GM21423 (cell line): ENCODE measurements around the gene USH1C.

Source experiments
- ATAC-seq: cut with Tn5 transposase; IDR thresholded peaks from one replicate; pipeline ENCODE4 v1.9.1; 2021; ENCODE audit warnings: mild to moderate bottlenecking, moderate library complexity; ENCODE audit not compliant: unreplicated experiment

The USH1C gene

DNA sequence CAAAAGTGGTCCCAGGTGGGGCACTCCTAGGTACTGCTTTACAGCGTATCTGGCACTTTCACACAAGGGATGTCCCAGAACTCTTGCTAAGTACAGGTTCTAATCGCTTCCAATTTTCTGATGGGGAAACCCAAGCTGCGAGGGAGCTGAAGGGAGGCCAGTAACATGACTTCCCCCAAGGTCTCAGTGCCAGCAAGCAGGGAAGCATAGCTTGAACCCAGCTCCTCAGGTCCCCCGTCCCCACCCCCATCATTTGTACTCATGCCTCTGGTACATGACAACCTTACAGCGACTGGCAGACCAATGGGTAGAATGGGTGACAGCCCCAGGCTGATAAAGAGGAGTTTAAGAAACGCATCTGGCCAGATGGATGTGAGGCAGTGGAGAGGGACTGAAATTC is 66.9 kb downstream of the USH1C start:
- ATAC-seq: no peak

DNA sequence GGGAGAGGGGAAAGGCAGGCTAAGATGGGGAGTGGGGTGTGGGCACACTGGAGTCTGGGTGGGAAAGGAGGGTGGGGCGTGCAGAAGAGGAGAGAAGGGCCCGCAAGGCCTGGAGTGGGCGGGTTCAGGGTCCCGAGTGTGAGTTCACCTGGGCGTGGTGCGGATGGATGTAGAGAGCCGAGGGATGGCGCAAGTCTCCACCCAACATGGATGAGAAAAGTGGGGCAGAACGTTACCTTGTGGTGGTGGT is 67.2 kb downstream of the USH1C start:
- ATAC-seq: no peak

DNA sequence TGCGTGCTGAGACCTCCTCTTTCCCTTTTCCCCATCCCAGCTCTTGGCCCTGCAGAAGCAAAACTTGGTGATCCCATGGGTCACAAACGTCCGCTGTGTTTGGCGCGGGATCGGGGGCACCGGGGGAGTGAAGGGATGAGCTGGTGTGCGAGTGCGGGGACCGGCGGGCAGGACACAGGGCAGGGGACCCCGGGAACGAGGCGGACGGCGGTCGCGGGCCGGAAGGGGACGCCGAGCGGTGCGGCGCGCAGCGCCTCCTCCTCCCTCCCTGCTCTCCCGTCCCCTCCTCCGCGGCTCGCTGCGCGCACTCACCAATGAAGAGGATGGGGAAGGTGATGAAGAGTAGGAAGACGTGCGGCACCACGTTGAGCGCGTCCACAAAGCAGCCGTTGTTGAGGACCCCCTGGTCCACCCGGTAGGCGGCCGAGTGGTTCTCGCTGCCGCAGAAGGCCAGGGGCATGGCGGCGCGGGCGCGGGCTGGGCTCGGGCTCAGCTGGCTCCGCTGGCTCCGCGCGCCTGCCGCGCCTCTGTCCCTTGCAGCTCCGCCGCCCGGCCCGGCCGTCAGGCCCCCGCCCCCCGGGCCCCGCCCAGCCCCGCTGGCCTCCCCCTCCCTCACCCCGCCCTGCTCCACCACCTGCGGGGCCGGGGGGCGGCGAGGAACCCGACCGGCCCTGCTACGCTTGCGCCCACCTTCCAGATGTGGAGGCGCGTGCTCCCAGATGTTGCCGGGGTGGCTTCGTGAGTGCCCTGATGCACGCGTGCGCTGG is 67.7 kb downstream of the USH1C start, which contains the start of gene ABCC8:
Gene ABCC8, minus strand, starts transcription at position 529 of the 767 bp plus-strand sequence. Its CDS starts 69 bp downstream, at position 460.
- ATAC-seq: no peak

DNA sequence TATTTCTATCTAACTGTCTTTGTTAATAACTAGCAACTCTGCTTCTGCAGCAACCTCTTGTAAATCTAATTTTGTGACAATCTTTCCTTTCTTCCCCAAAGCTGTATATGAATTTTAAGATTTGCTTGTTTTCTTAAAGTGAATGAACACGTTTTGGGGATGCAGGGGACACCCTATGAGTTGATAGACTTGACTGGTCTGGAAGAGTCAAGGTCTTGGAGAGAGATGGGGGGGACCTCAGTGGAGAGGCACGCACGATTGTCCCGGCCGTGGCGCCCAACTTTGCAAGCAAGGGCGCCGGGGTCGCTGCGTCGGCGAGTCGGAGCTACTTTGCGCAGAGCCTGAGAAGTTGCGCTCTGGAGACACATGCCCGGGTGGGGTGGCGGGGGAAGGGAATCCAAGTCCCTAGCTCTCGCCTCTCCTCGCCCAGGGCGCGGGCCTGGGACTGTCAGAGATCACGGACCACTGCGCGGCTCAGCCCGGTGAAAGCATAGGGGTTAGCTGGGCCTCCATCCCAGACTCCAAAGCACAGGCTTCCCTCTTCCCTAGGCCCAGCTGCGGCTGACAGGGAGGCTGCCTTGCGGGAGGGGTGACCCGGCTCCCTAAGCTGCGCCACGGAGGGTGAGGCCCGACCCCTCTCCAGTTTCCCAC is 68.4 kb downstream of the USH1C start:
- no peak for ATAC-seq

DNA sequence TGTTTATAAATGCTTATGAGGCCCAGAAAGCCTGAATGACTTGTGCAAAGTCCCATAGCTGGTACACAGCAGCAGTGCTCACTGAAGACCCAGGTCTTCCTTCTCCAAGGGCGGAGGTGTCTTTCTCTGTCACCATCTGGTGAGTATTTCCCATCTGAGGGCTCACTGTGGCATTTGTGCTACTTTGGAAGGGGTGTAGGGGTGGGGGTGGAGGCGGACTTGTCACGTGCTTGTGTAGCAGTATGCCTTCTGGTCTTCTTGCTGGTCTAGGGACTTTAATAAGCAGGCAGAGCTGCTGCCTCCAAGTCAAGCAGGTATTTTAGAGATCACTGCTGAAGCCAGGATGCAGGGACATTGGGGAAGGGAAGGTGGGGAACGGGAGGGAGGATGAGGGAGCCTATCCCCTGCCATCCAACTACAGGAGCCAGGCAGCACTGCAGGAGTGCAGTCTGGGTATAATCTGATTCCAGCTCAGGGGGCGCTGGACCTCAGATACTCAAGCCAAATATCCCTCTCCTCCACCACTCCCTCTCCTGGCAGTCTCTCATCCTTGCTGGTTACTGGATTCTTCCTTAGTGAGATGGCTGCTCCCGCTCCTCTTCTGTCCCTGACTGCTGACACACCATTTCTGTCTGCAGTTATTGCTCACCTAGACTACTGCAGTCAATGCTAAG is 71.0 kb downstream of the USH1C start:
- ATAC-seq: no peak

DNA sequence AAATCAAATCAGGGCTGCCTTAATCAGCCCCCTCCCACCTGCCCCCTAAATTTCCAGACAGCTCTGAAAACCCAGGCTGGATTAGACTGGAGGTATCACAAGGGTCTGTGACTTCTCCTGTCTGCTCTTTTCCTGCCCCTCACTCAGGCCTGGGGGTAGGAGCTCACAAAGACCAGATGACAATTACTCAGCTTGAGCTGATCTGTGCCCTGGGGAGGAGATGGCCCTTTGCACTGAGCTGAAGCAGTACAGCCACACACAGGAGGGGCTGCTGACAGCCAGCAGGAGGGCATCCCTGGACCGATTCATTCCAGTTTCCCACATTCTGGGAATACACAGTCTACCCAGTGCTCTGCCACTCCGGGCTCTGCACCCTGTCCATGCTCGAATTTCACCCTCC is 71.7 kb downstream of the USH1C start:
- ATAC-seq: no peak

DNA sequence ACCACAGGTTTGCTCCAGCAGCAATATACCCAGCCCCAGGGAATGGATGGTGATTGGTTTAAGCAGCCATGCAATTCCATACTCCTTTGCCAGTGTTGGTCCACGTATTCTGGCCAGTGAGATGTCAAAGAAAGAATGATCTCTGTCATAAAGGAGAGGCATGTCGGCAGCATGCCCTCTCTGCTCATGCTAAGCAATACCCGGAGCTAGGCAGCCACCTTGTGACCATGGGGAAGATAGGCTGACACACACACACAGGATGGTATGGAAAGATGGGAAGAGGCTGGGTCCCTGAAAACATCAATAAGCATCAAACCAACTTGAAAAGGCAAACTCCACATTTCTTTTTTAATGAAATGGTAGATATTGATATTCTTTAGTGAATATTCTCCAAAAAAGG is 72.7 kb downstream of the USH1C start:
- no peak for ATAC-seq

DNA sequence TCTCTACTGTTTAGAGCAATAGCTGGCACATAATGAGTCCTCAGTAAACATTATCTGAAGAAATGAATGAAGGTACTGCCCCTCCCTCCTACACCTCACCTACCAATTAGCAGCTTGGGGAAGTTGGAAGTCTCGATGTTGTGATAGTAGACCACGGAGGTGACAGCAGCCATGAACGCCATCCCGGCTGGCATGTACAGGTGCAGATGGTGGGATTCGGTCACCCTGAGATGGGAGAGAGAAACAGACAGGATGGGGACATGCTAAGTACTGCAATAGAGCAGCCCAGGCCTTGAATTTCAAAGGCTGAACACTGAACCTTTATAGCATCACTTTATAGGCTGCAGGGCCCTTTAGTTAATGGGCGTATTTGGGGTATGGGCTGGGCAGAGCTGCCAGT is 74.2 kb downstream of the USH1C start:
- ATAC-seq: no peak

DNA sequence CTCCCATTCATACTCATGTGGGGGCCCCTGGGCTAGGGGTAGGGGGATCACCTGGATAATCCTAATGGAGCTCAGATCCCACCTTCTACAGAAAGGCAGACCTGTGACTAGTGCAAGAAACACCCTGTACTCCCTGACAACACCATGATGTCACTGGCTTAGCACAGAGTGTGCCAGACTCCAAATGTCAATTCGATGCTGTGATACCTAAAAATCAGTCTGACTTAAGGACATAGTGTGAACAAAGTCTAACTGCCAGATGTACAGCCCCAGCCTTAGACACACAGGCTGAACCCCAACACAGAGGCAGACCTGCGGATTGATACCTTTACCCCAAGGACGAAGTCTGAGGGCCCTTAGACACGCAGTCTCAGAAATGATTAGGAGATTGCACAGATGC is 76.1 kb downstream of the USH1C start:
- ATAC-seq: no peak

DNA sequence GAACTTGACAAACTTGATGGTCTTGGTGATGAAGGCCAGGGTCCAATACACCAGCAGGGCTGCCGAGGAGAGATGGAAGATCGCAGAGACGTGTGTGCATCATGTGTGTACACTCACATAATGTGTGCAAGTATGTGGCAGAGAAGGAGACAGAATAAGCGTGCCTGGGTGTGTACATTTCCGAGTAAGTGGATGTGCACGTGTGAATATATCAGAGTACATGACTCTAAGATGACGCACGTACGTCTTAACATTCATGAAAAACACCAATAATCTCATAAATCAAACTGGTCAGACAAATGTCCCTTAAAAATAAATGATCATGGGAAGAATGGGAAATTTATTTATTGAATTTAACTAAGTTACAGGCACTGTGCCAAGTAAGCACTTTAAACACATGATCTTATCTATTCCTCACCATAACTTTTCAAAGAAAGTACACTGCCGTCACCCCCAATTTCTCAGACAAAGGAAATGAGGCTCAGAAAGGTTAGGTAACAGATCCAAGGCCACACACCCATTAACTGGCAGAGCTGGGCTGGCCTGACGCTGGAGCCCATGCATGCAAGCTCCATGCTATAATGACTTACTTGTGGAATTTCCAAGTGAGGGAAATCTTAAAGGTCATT is 80.6 kb downstream of the USH1C start:
- no peak for ATAC-seq

DNA sequence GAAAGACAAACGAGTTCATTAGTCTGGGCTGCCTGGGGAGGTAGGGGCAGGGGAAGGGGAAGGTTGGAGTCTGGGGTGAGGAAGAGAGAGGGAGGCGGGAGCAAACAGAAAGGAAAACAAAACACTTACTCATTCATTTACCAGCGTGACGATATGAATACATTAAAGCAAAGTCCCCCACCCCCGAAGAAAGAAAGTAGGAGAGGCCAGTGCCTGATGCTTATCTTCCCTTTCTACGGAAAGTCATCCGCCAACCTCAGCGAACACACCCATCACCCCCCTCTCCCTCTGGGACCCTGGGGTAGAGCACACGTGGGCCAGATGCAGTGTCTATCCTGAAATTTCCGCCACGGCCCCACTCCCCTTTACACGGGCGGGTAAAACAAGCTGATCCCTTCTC is 81.3 kb downstream of the USH1C start:
- no peak for ATAC-seq

DNA sequence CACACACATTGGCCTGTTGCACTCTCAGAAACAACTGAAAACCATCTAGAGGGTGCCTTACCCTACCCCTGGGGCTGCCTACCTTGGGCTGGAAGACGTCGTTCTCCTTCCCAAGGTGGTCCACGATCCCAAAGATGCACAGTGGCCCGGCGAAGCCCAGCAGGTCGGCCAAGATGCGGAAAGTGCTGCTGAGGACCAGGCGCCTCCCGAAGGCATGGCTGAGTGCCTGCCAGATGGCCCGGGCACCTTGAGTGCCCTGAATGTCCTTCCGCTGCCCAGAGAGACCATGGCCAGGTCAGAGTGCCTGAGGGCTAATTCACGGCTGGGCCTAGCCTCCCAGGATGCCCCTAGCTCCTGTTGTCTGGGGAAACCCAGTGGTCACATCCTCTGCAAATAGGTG is 83.8 kb downstream of the USH1C start:
- ATAC-seq: no peak

DNA sequence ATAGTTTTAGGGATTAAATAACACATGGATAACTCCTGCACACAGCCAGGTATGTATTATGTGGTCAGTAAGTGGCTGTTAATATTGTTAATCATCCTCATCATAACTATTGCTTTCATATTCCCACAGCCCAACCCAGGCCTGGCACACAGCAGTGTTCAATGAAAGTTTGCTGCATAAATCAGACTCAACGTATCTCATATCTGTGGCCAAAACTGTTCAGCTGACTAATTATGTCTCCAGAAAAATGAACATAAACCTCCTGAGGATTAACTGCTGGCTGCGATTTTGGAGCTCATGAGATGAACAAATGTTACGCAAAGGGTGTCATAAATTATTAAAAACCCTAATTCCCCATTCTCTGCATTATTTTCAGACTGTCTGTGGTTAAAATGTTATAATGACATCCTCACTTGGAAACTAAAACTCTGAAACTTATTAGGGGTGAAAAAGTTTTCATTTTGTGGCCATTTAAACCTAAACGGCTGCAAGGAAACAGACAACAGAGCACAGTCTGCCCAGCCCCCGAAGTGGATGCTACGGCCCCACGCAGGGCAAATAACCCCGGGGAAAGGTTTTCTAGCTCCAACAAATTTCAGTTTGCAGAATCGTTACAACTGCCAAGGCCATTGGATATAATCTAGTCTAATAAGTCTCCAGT is 84.8 kb downstream of the USH1C start:
- ATAC-seq: no peak

DNA sequence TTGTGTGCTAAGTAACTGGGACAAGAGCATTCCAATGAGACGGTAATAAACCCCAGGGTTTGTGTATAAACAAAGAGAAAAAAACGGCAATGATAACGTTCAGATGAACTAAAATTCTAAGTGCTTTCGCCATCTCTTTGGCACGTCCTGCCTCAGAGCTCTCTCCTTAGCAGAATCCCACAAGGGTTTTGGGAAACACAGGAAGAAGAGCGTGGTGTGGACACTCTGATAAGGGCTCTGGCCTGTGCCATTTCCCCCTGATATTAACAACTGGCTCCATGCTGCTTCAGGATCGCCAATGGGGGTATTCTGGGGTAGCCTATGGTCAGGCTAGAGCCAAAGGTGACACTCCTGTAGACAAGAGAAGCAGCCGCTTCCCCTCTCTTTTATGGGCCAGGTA is 85.9 kb downstream of the USH1C start:
- ATAC-seq: no peak

DNA sequence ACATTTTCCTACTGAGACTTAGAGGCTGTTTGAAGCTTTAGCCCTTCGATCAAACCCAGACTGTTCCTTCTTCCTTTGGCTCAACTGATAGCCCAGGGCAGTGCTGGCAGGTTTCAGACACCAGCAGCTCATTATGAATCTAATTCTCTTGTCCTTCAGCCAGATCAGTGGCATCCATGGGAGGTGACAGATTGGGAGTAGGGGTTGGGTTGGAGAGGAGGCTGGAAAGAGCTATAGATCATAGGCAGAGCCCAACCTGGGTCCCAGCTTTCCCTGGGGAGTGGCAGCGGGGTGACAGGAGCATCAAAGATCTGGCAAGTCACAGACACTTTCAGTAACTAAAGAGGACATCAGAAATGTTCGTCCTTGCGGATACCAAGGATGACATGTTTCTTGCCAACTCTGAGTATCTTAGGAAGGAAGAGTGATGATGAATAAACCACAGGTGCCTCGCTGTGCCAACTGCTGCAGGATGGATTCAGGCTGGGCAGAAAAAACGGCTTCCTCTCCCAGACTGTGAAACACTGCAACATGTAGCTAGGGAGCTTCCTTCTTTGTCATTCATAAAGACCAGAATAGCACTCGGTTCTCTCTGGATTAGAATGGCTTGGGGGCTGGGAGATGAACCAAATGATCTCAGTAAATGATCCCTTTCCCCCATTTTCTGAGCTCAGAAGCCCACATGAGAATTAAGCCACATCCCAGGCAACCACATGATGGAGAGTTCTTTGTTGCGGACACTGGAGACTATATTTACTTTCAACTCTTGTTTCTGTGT is 86.6 kb downstream of the USH1C start:
- no peak for ATAC-seq

DNA sequence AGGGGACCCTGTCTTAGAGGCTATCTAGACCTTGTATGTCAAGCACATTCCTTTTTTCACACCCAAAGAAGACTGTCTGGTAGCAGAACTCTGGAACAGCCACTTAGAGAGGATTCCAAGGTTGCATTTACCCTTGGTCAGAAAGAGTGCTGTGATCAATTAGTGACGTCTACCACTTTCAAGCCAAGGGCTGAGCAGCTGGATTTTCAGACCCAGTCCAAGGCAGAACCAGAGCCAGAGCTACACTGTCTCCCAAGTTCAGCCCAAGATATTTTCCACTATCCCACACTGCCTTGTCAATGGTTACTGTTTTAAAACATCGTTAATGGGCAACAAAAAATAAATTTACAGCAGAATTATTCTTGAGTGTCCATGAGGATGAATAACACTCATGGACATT is 91.5 kb downstream of the USH1C start:
- ATAC-seq: no peak

DNA sequence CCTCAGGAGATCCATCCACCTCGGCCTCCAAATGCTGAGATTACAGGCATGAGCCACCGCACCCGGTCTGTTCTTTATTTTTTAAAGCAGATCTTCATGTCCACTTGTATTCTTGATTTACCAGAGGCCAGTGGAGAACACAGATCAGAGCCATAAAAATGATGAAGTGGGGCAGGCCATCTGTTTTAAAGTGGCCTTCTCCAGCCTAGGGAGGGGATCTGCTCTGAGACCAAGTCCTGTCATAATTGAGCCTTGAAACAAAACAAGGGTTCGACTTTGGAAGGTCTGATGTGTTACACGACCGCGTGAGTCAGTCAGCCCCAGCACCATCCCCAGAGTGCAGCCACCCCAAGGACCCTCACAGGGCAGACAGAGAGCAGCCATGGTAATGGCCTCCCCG is 95.1 kb downstream of the USH1C start:
- ATAC-seq: no peak

DNA sequence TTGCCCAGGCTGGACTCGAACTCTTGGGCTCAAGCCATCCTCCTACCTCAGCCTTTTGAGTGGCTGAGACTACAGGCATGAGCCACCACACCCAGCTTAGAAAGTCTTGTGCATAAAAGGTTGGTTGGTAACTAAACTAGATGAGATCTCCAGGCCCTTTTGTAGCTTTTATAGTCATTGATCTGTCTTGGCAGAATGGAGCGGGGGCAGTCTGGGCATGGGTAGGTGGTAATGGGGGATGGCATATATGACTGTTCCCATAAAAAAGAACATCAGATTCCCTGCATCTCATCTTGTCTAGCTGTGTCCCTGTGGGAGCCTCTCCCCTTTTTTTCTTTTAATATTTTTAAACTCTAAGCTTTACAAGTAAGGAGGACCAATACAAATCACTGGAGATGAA is 97.7 kb downstream of the USH1C start:
- no peak for ATAC-seq

DNA sequence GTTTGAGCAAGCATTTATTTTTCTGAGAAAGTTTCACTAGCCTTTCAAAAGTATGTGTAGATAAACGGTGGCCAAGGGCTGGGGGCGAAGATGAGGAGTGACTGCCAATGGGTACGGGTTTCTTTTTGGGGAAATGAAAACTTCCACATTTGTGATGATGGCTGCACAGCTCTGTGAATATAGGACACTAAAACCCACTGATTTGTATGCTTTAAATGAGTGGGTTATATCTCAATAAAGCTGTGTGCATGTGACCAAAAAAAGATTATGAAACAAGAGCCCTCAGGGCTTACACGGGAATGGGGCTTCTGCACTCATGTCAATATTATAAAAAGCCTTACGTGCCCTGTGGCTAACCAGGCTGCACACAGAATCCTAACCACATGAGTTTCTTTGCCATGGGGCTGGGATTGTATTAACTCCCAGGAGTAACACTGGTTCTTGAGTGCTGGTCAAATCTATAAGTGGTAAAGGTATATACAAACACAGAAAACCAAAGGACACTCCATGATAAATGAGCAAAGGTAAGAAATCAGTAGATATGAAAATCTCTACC is 98.9 kb downstream of the USH1C start:
- no peak for ATAC-seq

DNA sequence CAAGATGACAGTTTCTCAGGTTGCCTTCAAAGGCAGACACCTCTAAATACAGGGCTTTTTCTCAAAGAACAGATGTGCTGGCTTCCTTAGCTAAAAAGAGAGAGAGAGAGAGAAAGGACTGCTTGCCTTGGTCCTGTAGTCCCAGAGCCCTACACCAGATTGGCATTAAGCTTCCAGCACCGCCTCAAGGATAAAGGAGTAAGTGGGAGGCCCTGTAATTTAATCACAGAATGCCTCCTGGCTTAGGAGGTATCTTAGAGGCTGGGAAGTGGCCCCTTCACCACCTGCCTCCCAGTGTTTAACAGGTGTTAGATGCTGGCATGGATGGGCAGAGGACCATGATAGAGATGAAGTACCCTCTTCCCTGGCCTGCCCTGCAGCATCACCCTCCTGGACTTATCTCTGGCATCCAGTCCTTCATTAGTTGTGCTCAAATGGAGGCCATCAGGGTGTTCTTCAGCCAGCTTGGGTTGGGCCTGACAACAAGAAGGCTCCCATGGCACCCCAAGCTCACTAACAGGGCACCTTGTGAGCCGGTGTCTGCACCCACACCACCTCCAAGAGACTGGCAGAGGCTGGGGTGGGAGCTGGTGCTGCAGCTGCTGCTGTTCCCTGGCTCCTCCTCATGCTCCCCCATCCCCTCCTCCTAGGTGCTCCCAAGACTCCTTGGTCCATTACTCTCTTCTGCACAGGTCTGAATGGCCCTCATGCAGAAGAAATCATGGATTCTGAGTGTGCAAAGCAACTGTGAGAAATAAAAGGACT is 100.1 kb downstream of the USH1C start:
- no peak for ATAC-seq
